HEK293 (cell line): ENCODE data around the gene PRSS1.
A peak's percentile ranks its signal among the peaks of the same experiment; 100 is the strongest.

Experiments
- KLF9 ChIP-seq: fragments of 450-650 bp; formaldehyde crosslinking; IDR thresholded peaks from 2 replicates; pipeline ENCODE4 v1.5.1; 2016; ENCODE audit warnings: missing biosample characterization, missing genetic modification characterization, low read depth
- SP2 ChIP-seq: fragments of 450-650 bp; formaldehyde crosslinking; IDR thresholded peaks from 2 replicates; pipeline ENCODE4 v1.5.1; 2016; ENCODE audit warnings: missing biosample characterization, missing genetic modification characterization
- ZBTB11 ChIP-seq: fragments of 450-650 bp; formaldehyde crosslinking; conservative IDR thresholded peaks from 2 replicates; pipeline ENCODE4 v1.5.1; 2016; ENCODE audit warnings: low read depth, missing biosample characterization, missing genetic modification characterization
- ZNF148 ChIP-seq: fragments of 450-650 bp; formaldehyde crosslinking; IDR thresholded peaks from 2 replicates; pipeline ENCODE4 v1.5.0; 2017; ENCODE audit warnings: missing biosample characterization, missing genetic modification characterization, borderline replicate concordance
- TF ChIP-seq, protein P1 (sequence below): fragments of 450-650 bp; formaldehyde crosslinking; IDR thresholded peaks from 2 replicates; pipeline ENCODE4 v1.5.1; 2016; ENCODE audit warnings: missing biosample characterization, missing genetic modification characterization
- TF ChIP-seq, protein P2 (sequence below): IDR thresholded peaks from 2 replicates; pipeline ENCODE4 v1.6.1; 2011; ENCODE audit warnings: mild to moderate bottlenecking, low read depth, low read length, borderline replicate concordance
- TF ChIP-seq, protein P3 (sequence below): fragments of 450-650 bp; formaldehyde crosslinking; IDR thresholded peaks from 2 replicates; pipeline ENCODE4 v1.5.1; 2017; ENCODE audit warnings: missing biosample characterization, missing genetic modification characterization

DNA sequence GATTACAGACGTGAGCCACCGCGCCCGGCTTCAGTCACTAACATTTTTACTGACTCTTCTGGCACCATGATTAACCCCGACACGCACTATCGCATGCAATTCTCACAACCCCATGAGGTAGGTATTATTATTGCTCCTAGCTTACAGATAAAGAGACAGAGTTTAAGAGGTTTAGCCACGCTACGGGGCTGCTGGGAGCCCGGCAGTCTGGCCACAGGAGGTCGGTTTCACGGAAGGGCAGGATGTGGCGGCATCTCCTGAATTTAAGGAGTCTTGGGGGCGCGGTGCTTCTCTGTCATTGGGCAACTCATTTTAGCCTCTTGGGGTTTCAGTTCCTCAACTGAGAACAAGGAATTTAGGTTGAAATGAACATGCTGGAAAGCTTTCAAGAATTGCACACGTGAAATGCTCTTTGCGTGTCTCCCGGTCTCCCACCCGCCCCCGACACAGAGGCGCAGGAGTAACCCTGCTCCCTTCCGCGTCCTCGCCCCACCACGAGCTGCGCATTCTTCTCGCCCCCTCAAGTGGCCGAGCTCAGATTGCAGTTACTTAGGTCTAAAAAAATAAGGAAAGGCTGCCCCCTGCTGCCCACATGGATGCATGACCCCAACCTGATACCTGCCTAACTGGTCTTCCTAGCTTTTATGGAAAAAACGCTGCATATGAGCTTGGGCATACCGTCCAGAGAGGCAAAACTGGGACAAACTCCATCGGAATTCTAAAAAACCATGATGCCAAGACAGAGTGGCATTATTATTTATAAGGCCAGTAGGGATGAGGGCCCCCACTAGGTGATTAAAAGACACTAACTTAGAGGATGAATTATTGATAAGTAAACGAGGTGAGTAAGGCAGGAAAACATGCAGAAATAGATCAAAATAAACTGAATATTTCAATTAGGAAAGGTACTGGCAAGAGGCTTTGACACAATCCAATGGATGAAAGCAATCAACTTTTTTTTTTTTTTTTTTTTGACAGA lies 33.9 kb downstream of the PRSS1 start:
- TF ChIP-seq, protein P1, sequence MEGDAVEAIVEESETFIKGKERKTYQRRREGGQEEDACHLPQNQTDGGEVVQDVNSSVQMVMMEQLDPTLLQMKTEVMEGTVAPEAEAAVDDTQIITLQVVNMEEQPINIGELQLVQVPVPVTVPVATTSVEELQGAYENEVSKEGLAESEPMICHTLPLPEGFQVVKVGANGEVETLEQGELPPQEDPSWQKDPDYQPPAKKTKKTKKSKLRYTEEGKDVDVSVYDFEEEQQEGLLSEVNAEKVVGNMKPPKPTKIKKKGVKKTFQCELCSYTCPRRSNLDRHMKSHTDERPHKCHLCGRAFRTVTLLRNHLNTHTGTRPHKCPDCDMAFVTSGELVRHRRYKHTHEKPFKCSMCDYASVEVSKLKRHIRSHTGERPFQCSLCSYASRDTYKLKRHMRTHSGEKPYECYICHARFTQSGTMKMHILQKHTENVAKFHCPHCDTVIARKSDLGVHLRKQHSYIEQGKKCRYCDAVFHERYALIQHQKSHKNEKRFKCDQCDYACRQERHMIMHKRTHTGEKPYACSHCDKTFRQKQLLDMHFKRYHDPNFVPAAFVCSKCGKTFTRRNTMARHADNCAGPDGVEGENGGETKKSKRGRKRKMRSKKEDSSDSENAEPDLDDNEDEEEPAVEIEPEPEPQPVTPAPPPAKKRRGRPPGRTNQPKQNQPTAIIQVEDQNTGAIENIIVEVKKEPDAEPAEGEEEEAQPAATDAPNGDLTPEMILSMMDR (tag by site-specific recombination): peak; percentile 82
- TF ChIP-seq SP2 (tag by site-specific recombination) (no peak), ZNF148 (tag by site-specific recombination) (no peak), KLF9 (tag by site-specific recombination) (no peak), ZBTB11 (tag by site-specific recombination) (no peak)
- TF ChIP-seq, protein P2, sequence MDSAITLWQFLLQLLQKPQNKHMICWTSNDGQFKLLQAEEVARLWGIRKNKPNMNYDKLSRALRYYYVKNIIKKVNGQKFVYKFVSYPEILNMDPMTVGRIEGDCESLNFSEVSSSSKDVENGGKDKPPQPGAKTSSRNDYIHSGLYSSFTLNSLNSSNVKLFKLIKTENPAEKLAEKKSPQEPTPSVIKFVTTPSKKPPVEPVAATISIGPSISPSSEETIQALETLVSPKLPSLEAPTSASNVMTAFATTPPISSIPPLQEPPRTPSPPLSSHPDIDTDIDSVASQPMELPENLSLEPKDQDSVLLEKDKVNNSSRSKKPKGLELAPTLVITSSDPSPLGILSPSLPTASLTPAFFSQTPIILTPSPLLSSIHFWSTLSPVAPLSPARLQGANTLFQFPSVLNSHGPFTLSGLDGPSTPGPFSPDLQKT: no peak
- TF ChIP-seq, protein P3, sequence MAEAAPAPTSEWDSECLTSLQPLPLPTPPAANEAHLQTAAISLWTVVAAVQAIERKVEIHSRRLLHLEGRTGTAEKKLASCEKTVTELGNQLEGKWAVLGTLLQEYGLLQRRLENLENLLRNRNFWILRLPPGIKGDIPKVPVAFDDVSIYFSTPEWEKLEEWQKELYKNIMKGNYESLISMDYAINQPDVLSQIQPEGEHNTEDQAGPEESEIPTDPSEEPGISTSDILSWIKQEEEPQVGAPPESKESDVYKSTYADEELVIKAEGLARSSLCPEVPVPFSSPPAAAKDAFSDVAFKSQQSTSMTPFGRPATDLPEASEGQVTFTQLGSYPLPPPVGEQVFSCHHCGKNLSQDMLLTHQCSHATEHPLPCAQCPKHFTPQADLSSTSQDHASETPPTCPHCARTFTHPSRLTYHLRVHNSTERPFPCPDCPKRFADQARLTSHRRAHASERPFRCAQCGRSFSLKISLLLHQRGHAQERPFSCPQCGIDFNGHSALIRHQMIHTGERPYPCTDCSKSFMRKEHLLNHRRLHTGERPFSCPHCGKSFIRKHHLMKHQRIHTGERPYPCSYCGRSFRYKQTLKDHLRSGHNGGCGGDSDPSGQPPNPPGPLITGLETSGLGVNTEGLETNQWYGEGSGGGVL: no peak
